BJ (cell line): Measurements from ENCODE around the gene PCNX4. TPM values are rescaled to one million over a fixed set of nuclear protein-coding genes. Genes with fewer than 3 reads are reported as not detected.

Experiments
- CTCF ChIA-PET: fragments of 350-600 bp; formaldehyde crosslinking; extraction: SDS; loops from one replicate; lab custom pipeline; 2021; ENCODE audit warnings: antibody characterized with exemption, inconsistent platforms; lab: Yijun Ruan, JAX
- POLR2A ChIA-PET: fragments of 300-600 bp; sonication (Branson Sonifier 250); formaldehyde crosslinking; extraction: SDS; loops from one replicate; lab custom pipeline; 2021; ENCODE audit warnings: antibody characterized with exemption; lab: Charles Lee
- DNase-seq: peaks from one replicate; pipeline ENCODE4 v3.0.0-alpha.2; 2011; ENCODE audit warnings: low read depth
- H3K27me3 ChIP-seq: 2 replicates; pipeline ENCODE4 v1.6.0; 2011; ENCODE audit warnings: low read length; ENCODE audit not compliant: control insufficient read depth, insufficient read depth
- H3K36me3 ChIP-seq: 2 replicates; pipeline ENCODE4 v1.5.1; 2011; ENCODE audit warnings: low read length; ENCODE audit not compliant: control insufficient read depth, insufficient read depth
- H3K4me3 ChIP-seq: 2 replicates; pipeline ENCODE4 v1.5.1; 2011; ENCODE audit warnings: low read depth, mild to moderate bottlenecking, control low read depth, low read length
- polyA plus RNA-seq: library from polyadenylated mRNA; depleted of rRNA; stranded (reverse); fragments of >200 nt; gene quantifications from 2 replicates; pipeline ENCODE4 v1.2.3, GENCODE V29; 2011
- TF ChIP-seq, protein P1 (sequence below): IDR thresholded peaks from 2 replicates; pipeline ENCODE4 v1.5.1; 2011; ENCODE audit warnings: low read depth, mild to moderate bottlenecking, control low read depth, inconsistent platforms, low read length, moderate library complexity; ENCODE audit not compliant: insufficient read depth

Gene PCNX4
- polyA plus RNA-seq, 1 experiment, result 22.0 TPM

DNA sequence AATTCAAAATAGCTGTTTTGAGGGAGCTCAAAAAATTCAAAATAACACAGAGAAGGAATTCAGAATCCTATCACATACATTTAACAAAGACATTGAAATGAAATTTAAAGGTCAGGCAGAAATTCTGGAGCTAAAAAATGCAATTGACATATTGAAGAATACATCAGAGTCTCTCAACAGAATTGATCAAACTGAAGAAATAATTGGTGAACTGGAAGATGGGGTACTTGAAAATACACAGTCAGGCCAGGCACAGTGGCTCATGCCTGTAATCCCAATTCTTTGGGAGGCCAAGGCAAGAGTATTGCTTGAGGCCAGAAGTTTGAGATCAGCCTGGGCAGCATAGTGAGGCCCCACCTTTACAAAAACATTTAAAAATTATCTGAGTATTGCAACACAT is 107.6 kb downstream of the PCNX4 start:
- TF ChIP-seq, protein P1, sequence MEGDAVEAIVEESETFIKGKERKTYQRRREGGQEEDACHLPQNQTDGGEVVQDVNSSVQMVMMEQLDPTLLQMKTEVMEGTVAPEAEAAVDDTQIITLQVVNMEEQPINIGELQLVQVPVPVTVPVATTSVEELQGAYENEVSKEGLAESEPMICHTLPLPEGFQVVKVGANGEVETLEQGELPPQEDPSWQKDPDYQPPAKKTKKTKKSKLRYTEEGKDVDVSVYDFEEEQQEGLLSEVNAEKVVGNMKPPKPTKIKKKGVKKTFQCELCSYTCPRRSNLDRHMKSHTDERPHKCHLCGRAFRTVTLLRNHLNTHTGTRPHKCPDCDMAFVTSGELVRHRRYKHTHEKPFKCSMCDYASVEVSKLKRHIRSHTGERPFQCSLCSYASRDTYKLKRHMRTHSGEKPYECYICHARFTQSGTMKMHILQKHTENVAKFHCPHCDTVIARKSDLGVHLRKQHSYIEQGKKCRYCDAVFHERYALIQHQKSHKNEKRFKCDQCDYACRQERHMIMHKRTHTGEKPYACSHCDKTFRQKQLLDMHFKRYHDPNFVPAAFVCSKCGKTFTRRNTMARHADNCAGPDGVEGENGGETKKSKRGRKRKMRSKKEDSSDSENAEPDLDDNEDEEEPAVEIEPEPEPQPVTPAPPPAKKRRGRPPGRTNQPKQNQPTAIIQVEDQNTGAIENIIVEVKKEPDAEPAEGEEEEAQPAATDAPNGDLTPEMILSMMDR, result no peak
- Histone ChIP-seq H3K36me3 (no peaks in the 10 kb centered on the region), H3K4me3 (no peak overlapping the region), H3K27me3 (no peaks in the 10 kb centered on the region)
- no peak for DNase-seq
- ChIA-PET CTCF (interaction anchor here (1.0 kb wide), 1 partner anchor 12 kb away, joined by 3 read pairs; no protein-coding TSS in a partner anchor), POLR2A (no interaction called here)

DNA sequence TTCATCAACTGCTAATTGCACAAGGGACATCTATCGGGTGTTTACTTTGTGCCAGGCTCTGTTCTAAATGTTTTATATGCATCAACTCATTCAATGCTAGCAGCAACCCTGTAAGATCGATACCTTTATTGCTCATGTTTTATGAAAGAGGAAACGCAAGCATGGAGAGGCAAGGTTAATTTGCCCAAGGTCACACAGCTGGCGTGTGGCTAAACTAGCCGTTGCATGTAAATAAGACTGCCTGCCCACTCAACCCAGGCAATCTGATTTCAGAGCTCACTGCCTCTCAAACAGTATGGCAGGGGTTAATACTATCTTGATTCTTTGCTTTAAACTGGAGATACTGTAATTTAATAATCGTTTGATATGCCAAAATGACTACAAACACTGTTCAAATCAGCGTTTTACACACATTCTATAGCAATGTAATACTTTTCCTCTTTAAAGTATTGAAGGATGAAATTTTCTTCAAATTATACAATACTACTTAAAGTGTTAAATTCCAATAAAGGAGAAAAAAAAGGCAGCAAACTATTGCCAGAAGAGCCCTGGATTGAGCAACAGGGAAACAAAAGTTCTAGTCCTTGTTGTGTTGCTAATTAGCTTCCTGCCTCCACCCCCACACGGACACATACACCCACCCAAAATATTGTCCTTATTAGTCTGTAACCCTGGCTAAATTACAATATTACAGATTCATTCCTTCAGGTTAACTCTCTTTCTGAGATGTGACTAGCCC is 112.5 kb downstream of the PCNX4 start:
- Histone ChIP-seq H3K27me3 (no peaks in the 10 kb centered on the region), H3K36me3 (no peaks in the 10 kb centered on the region), H3K4me3 (no peak overlapping the region)
- DNase-seq, result no peak
- TF ChIP-seq, protein P1, result no peak
- ChIA-PET CTCF (no interaction called here), POLR2A (no interaction called here)

DNA sequence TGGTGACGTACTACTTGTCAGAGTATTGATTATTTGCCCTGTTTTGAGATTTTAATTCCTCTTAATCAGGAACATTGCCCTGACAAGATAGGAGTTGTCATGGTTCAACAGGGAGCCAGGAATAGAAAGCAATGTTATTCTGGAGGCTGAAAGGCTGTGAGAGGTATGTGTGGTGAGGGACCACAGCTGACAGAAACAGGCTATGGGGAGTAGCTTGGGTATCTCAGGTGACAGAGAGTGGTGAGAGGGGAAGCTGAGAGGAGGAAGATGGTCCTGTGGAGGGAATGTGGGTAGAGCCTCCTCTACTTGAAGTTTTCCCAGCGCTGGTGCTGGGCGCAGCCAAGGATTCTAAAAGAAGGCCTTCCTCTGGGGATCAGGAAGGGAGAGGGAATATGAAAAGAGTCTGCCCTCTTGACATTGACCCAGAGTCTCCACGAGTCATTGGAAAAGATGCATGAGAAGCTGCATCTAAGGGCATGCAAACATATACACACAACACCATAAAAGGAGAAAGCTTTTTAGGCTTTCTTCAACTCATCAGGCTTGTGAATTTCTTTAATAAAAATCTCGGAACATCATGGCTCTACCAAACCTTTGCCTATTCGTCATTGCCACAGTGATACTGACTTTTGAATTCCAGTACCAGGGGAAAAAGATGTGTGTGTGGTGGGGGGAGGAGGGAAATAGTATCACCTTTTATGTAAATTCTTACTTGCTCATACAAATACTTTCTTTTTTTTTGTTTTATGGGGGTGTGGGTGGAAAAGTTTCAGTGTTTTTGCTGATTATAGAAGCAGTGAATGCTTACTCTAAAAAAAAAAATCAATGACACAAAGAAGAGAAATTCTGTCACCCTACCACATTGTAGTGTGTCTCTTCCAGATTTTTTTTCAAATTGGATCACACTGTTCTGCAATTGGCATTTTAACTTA is 113.4 kb downstream of the PCNX4 start:
- no peaks in the 10 kb centered on the region for H3K27me3 ChIP-seq
- POLR2A ChIA-PET, result no interaction called here
- no peaks in the 10 kb centered on the region for H3K36me3 ChIP-seq
- CTCF ChIA-PET, result interaction anchor here (0.9 kb wide), 1 partner anchor 141 kb away, joined by 3 read pairs; no protein-coding TSS in a partner anchor
- no peak for DNase-seq
- H3K4me3 ChIP-seq, result no peak overlapping the region
- TF ChIP-seq, protein P1, result no peak

DNA sequence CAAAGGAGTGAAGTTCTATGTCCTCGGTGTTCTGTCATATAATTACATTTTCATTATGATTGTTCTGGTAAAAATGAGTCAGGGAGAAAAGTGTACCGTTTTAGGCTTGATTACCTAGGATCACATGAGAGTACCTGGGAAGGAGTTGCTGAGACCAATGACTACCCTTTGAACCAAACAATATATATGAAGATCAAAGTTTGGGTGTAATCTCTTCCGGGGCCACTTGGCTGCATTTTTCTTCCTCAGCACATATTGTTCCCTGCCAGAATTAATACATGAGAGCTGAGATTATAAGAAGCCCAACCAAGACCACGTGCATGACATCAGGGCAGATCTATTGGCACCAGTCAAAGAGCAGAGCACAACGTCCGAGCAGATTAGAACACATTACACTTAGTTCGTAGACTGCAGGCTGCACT is 114.5 kb downstream of the PCNX4 start:
- Histone ChIP-seq H3K36me3 (no peaks in the 10 kb centered on the region), H3K4me3 (no peak overlapping the region), H3K27me3 (peaks cover 2% of the 10 kb centered on the region; the same call in 1 of the 2 replicates)
- ChIA-PET CTCF (no interaction called here), POLR2A (no interaction called here)
- TF ChIP-seq, protein P1, result no peak
- DNase-seq, result no peak
